Fibroblast of lung (primary cell): Measurements from ENCODE around the gene ECHDC1. TPM values are rescaled to one million over a fixed set of nuclear protein-coding genes. Genes with fewer than 3 reads are reported as not detected.

ENCODE experiments used
- DNase-seq, 2 donors: peaks; one replicate each; pipeline versions ENCODE4 v3.0.0 to v3.0.0-alpha.2; 2010; ENCODE audit warnings: low read depth in 2 of 2
- H2AFZ ChIP-seq: 2 replicates; pipeline ENCODE4 v1.5.1; 2012; ENCODE audit warnings: low read length, control low read depth, inconsistent platforms
- H3K27ac ChIP-seq: 2 replicates; pipeline ENCODE4 v1.5.1; 2011; ENCODE audit warnings: low read length, control low read depth; ENCODE audit not compliant: insufficient read depth
- H3K27me3 ChIP-seq: 2 replicates; pipeline ENCODE4 v1.5.1; 2011; ENCODE audit warnings: mild to moderate bottlenecking, low read length; ENCODE audit not compliant: control insufficient read depth, insufficient read depth
- H3K36me3 ChIP-seq: 2 replicates; pipeline ENCODE4 v1.5.1; 2011; ENCODE audit warnings: low read length; ENCODE audit not compliant: control insufficient read depth, insufficient read depth
- H3K4me1 ChIP-seq: 2 replicates; pipeline ENCODE4 v1.5.1; 2011; ENCODE audit warnings: low read length; ENCODE audit not compliant: control insufficient read depth, insufficient read depth; ENCODE audit errors: extremely low read depth
- H3K4me2 ChIP-seq: 2 replicates; pipeline ENCODE4 v1.5.1; 2011; ENCODE audit warnings: low read length, control low read depth; ENCODE audit not compliant: insufficient read depth; ENCODE audit errors: extremely low read depth
- H3K4me3 ChIP-seq, 4 experiments: fragments of 200-600 bp in 1 of 4; sonication (generic) in 1 of 4; replicated peaks in 1 of 4; 2 replicates each; pipeline ENCODE4 v1.5.1; 2011 to 2016; ENCODE audit warnings: low read length in 4 of 4, low read depth in 3 of 4, mild to moderate bottlenecking in 3 of 4, control low read depth in 2 of 4, inconsistent platforms in 1 of 4, mixed read lengths in 1 of 4; ENCODE audit not compliant: insufficient read depth in 1 of 4; ENCODE audit errors: control extremely low read depth in 1 of 4
- H3K79me2 ChIP-seq: 2 replicates; pipeline ENCODE4 v1.5.1; 2012; ENCODE audit warnings: mild to moderate bottlenecking, low read length, inconsistent platforms; ENCODE audit not compliant: control insufficient read depth, insufficient read depth
- H3K9ac ChIP-seq: 2 replicates; pipeline ENCODE4 v1.5.1; 2011; ENCODE audit warnings: mild to moderate bottlenecking, low read length, control low read depth; ENCODE audit not compliant: insufficient read depth
- H3K9me3 ChIP-seq: 2 replicates; pipeline ENCODE4 v1.5.1; 2012; ENCODE audit warnings: low read depth, low read length; ENCODE audit not compliant: control insufficient read depth, insufficient read depth
- H4K20me1 ChIP-seq: 2 replicates; pipeline ENCODE4 v1.5.1; 2011; ENCODE audit warnings: low read length; ENCODE audit not compliant: control insufficient read depth, insufficient read depth; ENCODE audit errors: extremely low read depth
- CTCF ChIP-seq, 2 donors: IDR thresholded peaks in 1 of 2; conservative IDR thresholded peaks in 1 of 2; 1 replicate in 1 of 2; 2 replicates in 1 of 2; pipeline ENCODE4 v1.5.1; 2011 to 2012; ENCODE audit warnings: low read length in 2 of 2, control low read depth in 1 of 2, inconsistent platforms in 1 of 2, low read depth in 1 of 2, mild to moderate bottlenecking in 1 of 2
- EZH2 ChIP-seq: IDR thresholded peaks from 2 replicates; pipeline ENCODE4 v1.5.1; 2012; ENCODE audit warnings: low read length, control low read depth, mild to moderate bottlenecking; ENCODE audit errors: missing control alignments
- polyA plus RNA-seq, 2 donors: library from polyadenylated mRNA; depleted of rRNA in 1 of 2; stranded (reverse) in 1 of 2; unstranded in 1 of 2; fragments of >200 nt; gene quantifications; 2 replicates each; pipeline ENCODE4 v1.2.1, GENCODE V29; 2011 to 2012; ENCODE audit warnings: missing spikeins in 1 of 2
- total RNA-seq: library from RNA; depleted of rRNA; stranded (reverse); fragments of >200 nt; gene quantifications from 2 replicates; pipeline ENCODE4 v1.2.1, GENCODE V29; 2014

The ECHDC1 gene
- total and polyA plus RNA-seq, 2 donors (not counting 1 experiment from before 2014, with no cell fraction given), result 51.7 to 64.4 TPM

DNA sequence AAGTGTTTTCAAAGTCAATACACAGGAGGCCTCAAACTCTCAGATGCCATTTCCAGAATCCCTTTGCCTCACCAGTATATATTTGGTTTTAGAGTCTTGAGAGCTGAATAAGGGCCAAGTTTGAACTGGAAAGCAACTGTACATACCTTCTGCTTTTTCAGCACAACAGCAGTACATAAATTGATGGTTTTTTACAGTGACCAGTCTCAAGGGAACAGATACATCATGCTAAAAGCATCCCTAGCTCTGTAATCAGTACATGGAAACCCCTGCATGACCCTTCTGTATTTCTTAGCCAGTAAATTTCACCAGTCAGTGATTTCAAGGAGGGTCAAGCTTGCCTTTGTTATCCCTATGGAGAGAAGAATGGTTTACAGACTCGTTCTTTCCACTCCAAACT lies 40.6 kb upstream of the ECHDC1 start:
- Histone ChIP-seq H3K27me3 (no peaks in the 10 kb centered on the region), H3K4me1 (no peaks in the 10 kb centered on the region), H3K9me3 (no peaks in the 10 kb centered on the region), H3K27ac (no peak overlapping the region), H4K20me1 (no peaks in the 10 kb centered on the region), H3K9ac (no peak overlapping the region), H2AFZ (no peak overlapping the region), H3K4me2 (no peak overlapping the region), H3K79me2 (no peaks in the 10 kb centered on the region), H3K4me3 (no peak overlapping the region), H3K36me3 (no peaks in the 10 kb centered on the region)
- peak; percentile 25 to 69 for DNase-seq
- no peak for TF ChIP-seq EZH2
- TF ChIP-seq CTCF (conservative IDR thresholded peaks at IDR 0.05 in 1 of 2, IDR thresholded peaks at IDR 0.05 in 1 of 2; ENCODE audit: low read depth in 1 of 2, low read length in 2 of 2), result no peak

DNA sequence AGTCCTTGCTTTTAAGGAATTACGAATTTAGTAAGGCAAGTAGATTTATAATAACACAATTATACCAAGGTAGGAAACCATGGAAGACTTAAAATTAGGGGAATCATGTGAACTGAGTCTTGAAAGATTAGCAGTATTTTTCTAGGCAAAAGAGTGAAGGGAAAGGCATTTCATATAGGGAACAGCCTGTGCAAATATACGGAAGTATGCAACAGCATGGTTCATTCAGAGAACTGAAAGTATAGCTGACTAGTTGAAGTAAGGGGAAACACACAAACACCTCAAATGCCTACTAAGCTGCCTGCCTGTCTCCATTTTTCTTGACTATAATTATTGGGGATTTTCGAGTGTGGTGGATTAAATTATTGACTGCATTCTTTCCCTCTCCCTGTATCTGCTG lies 39.0 kb upstream of the ECHDC1 start:
- Histone ChIP-seq H2AFZ (no peak overlapping the region), H3K4me3 (no peak overlapping the region), H4K20me1 (no peaks in the 10 kb centered on the region), H3K27ac (no peak overlapping the region), H3K79me2 (no peaks in the 10 kb centered on the region), H3K9ac (no peak overlapping the region), H3K4me2 (no peak overlapping the region), H3K9me3 (no peaks in the 10 kb centered on the region), H3K27me3 (no peaks in the 10 kb centered on the region), H3K36me3 (no peaks in the 10 kb centered on the region), H3K4me1 (no peaks in the 10 kb centered on the region)
- TF ChIP-seq EZH2, result no peak
- no peak for TF ChIP-seq CTCF (conservative IDR thresholded peaks at IDR 0.05 in 1 of 2, IDR thresholded peaks at IDR 0.05 in 1 of 2; ENCODE audit: low read depth in 1 of 2, low read length in 2 of 2)
- no peak for DNase-seq

GRCh38 chr6:127381384-127381783 lies 38.0 kb upstream of the ECHDC1 start:
- H3K27me3 ChIP-seq, result no peaks in the 10 kb centered on the region
- H3K27ac ChIP-seq, result no peak overlapping the region
- no peak for DNase-seq
- no peak for TF ChIP-seq EZH2
- no peak for TF ChIP-seq CTCF (conservative IDR thresholded peaks at IDR 0.05 in 1 of 2, IDR thresholded peaks at IDR 0.05 in 1 of 2; ENCODE audit: low read depth in 1 of 2, low read length in 2 of 2)
- no peaks in the 10 kb centered on the region for H3K4me1 ChIP-seq
- no peaks in the 10 kb centered on the region for H4K20me1 ChIP-seq
- H3K4me2 ChIP-seq, result no peak overlapping the region
- H3K36me3 ChIP-seq, result no peaks in the 10 kb centered on the region
- no peaks in the 10 kb centered on the region for H3K9me3 ChIP-seq
- no peaks in the 10 kb centered on the region for H3K79me2 ChIP-seq
- H3K9ac ChIP-seq, result no peak overlapping the region
- no peak overlapping the region for H3K4me3 ChIP-seq
- no peak overlapping the region for H2AFZ ChIP-seq
